HCT116 (cell line): ENCODE results near the gene TPK1. TPM values are rescaled to one million over a fixed set of nuclear protein-coding genes. Genes with fewer than 3 reads are reported as not detected.

Experiments
- ATAC-seq: fragments of 200-7000 bp; cut with Tn5 transposase; 2 replicates; pipeline ENCODE4 v1.9.1; 2020; ENCODE audit warnings: mild to moderate bottlenecking, moderate library complexity
- BruUV-seq: library from RNA; stranded (reverse); fragments of 400-500 nt; replicated peaks from 2 replicates; lab custom pipeline; 2021; lab: Mats Ljungman, UMichigan
- CTCF ChIA-PET: fragments of 300-600 bp; sonication (Branson Sonifier 250); formaldehyde crosslinking; loops from one replicate; lab custom pipeline; 2021; ENCODE audit warnings: antibody characterized with exemption; lab: Charles Lee
- POLR2A ChIA-PET: fragments of 300-600, 350-600 bp; sonication (Branson Sonifier 250); formaldehyde crosslinking; loops from one replicate; lab custom pipeline; 2021; ENCODE audit warnings: antibody characterized with exemption; lab: Charles Lee
- RAD21 ChIA-PET, 2 experiments: fragments of 300-600 bp; sonication (Branson Sonifier 250); formaldehyde crosslinking; loops; one replicate each; lab custom pipeline; 2023; ENCODE audit warnings: low total read pairs in 2 of 2; ENCODE audit not compliant: uncharacterized antibody in 2 of 2, unreplicated experiment in 2 of 2, low non-redundant PET in 1 of 2; lab: Charles Lee
- DNase-seq: peaks from one replicate; pipeline ENCODE4 v3.0.0-alpha.2; 2010; ENCODE audit warnings: low read depth, low spot score
- H2AFZ ChIP-seq: fragments of 200-600 bp; shearing (Covaris generic), sonication (generic); 2 replicates; pipeline ENCODE4 v1.6.1; 2017; ENCODE audit warnings: low read depth, mixed run types, mixed read lengths, antibody characterized with exemption, low read length; ENCODE audit not compliant: poor library complexity, severe bottlenecking
- H3K27ac ChIP-seq: 2 replicates; pipeline ENCODE4 v1.5.1; 2012; ENCODE audit warnings: low read depth, low read length
- H3K27me3 ChIP-seq: fragments of 200-600 bp; sonication (generic); 2 replicates; pipeline ENCODE4 v1.6.1; 2016; ENCODE audit warnings: mixed run types, low read length, mixed read lengths; ENCODE audit not compliant: insufficient read depth
- H3K36me3 ChIP-seq, 2 experiments: fragments of 200-500 bp in 1 of 2; fragments of 200-600 bp in 1 of 2; sonication (Bioruptor generic) in 1 of 2; sonication (generic) in 1 of 2; 2 replicates each; pipeline versions ENCODE4 v1.5.1 to v1.6.1; 2014 to 2016; ENCODE audit warnings: low read length in 2 of 2, inconsistent platforms in 1 of 2, mixed read lengths in 1 of 2, mixed run types in 1 of 2; ENCODE audit not compliant: insufficient read depth in 2 of 2, control insufficient read depth in 1 of 2
- H3K4me1 ChIP-seq, 2 experiments: fragments of 200-600 bp in 1 of 2; sonication (generic) in 1 of 2; 2 replicates each; pipeline versions ENCODE4 v1.5.1 to v1.6.1; 2012 to 2017; ENCODE audit warnings: low read length in 2 of 2, inconsistent platforms in 1 of 2, mild to moderate bottlenecking in 1 of 2, mixed read lengths in 1 of 2, mixed run types in 1 of 2, moderate library complexity in 1 of 2; ENCODE audit not compliant: insufficient read depth in 2 of 2, control insufficient read depth in 1 of 2
- H3K4me2 ChIP-seq: fragments of 200-600 bp; sonication (generic); 2 replicates; pipeline ENCODE4 v1.6.1; 2017; ENCODE audit warnings: mixed run types, low read length, mixed read lengths
- H3K4me3 ChIP-seq, 2 experiments: fragments of 200-600 bp in 1 of 2; sonication (generic) in 1 of 2; replicated peaks in 1 of 2; 2 replicates each; pipeline ENCODE4 v1.5.1; 2011 to 2016; ENCODE audit warnings: low read length in 2 of 2, control low read depth in 1 of 2, low read depth in 1 of 2, mild to moderate bottlenecking in 1 of 2, mixed read lengths in 1 of 2, mixed run types in 1 of 2
- H3K79me2 ChIP-seq: fragments of 200-600 bp; sonication (generic); 2 replicates; pipeline ENCODE4 v1.6.1; 2017; ENCODE audit warnings: mild to moderate bottlenecking, mixed run types, low read length, moderate library complexity, mixed read lengths; ENCODE audit not compliant: insufficient read depth
- H3K9ac ChIP-seq: fragments of 200-600 bp; sonication (generic); 2 replicates; pipeline ENCODE4 v1.6.1; 2016; ENCODE audit warnings: low read length, mixed read lengths
- H3K9me2 ChIP-seq: fragments of 200-600 bp; sonication (generic), shearing (Covaris generic); 2 replicates; pipeline ENCODE4 v1.6.1; 2017; ENCODE audit warnings: mixed run types, mild to moderate bottlenecking, moderate library complexity; ENCODE audit not compliant: insufficient read depth
- H3K9me3 ChIP-seq, 2 experiments: fragments of 200-500 bp in 1 of 2; fragments of 200-600 bp in 1 of 2; sonication (Bioruptor generic) in 1 of 2; sonication (generic) in 1 of 2; 2 replicates each; pipeline ENCODE4 v1.6.1; 2014 to 2017; ENCODE audit warnings: low read length in 2 of 2, mixed read lengths in 2 of 2, inconsistent platforms in 1 of 2, low read depth in 1 of 2, mild to moderate bottlenecking in 1 of 2, mixed run types in 1 of 2, moderate library complexity in 1 of 2; ENCODE audit not compliant: control insufficient read depth in 1 of 2, insufficient read depth in 1 of 2
- H4K20me1 ChIP-seq: fragments of 200-600 bp; sonication (generic), shearing (Covaris generic); 2 replicates; pipeline ENCODE4 v1.6.1; 2017; ENCODE audit warnings: mixed run types, mild to moderate bottlenecking, moderate library complexity; ENCODE audit not compliant: insufficient read depth
- CBX3 ChIP-seq: IDR thresholded peaks from 2 replicates; pipeline ENCODE4 v1.6.1; 2012; ENCODE audit warnings: low read depth
- EGR1 ChIP-seq: IDR thresholded peaks from 2 replicates; pipeline ENCODE4 v1.6.1; 2012; ENCODE audit warnings: low read depth
- ELF1 ChIP-seq: IDR thresholded peaks from 2 replicates; pipeline ENCODE4 v1.6.1; 2012; ENCODE audit warnings: low read depth, borderline replicate concordance
- EZH2 ChIP-seq: fragments of 200-600 bp; sonication (generic); IDR thresholded peaks from 2 replicates; pipeline ENCODE4 v1.6.1; 2017; ENCODE audit warnings: antibody characterized with exemption, mixed run types
- FOSL1 ChIP-seq: IDR thresholded peaks from 2 replicates; pipeline ENCODE4 v1.6.1; 2012; ENCODE audit warnings: low read depth
- POLR2AphosphoS5 ChIP-seq: IDR thresholded peaks from 2 replicates; pipeline ENCODE4 v1.6.1; 2011; ENCODE audit warnings: mild to moderate bottlenecking, low read depth, low read length, moderate library complexity
- RAD21 ChIP-seq: IDR thresholded peaks from 2 replicates; pipeline ENCODE4 v1.6.1; 2012; ENCODE audit warnings: low read depth, mild to moderate bottlenecking
- SIN3A ChIP-seq: IDR thresholded peaks from 2 replicates; pipeline ENCODE4 v1.6.1; 2012; ENCODE audit warnings: low read depth
- TCF7L2 ChIP-seq: IDR thresholded peaks from 2 replicates; pipeline ENCODE4 v1.7.0; 2011; ENCODE audit warnings: borderline replicate concordance, inconsistent platforms; ENCODE audit not compliant: insufficient read depth, insufficient read length; ENCODE audit errors: extremely low read depth
- YY1 ChIP-seq: IDR thresholded peaks from 2 replicates; pipeline ENCODE4 v1.6.1; 2011; ENCODE audit warnings: low read length, low read depth, moderate library complexity, mild to moderate bottlenecking; ENCODE audit not compliant: insufficient replicate concordance; ENCODE audit errors: extremely low read depth
- ZNF274 ChIP-seq: fragments of 200-500 bp; sonication (Bioruptor generic); IDR thresholded peaks from 2 replicates; pipeline ENCODE4 v1.6.1; 2014; ENCODE audit warnings: mild to moderate bottlenecking, low read depth, low read length, inconsistent platforms
- intact Hi-C: fragments of 100-400 bp; cut with micrococcal nuclease; formaldehyde crosslinking; loops from 2 replicates; pipeline ENCODE4 v1.10.0; 2022
- total RNA-seq: library from RNA; stranded (reverse); gene quantifications from one replicate; pipeline ENCODE4 v1.2.1, GENCODE V29; 2021; ENCODE audit not compliant: unreplicated experiment
- TF ChIP-seq, protein P1 (sequence below): IDR thresholded peaks from 2 replicates; pipeline ENCODE4 v1.6.1; 2012
- TF ChIP-seq, protein P2 (sequence below): IDR thresholded peaks from 2 replicates; pipeline ENCODE4 v1.6.1; 2012
- TF ChIP-seq, protein P3 (sequence below): IDR thresholded peaks from 2 replicates; pipeline ENCODE4 v1.6.1; 2012; ENCODE audit warnings: low read depth
- TF ChIP-seq, protein P4 (sequence below): IDR thresholded peaks from 2 replicates; pipeline ENCODE4 v1.6.1; 2011; ENCODE audit warnings: mild to moderate bottlenecking, low read length, moderate library complexity; ENCODE audit not compliant: insufficient replicate concordance; ENCODE audit errors: extremely low read depth

Gene TPK1
- total RNA-seq, 1 experiment from 2014 or later: 5.4 TPM

DNA sequence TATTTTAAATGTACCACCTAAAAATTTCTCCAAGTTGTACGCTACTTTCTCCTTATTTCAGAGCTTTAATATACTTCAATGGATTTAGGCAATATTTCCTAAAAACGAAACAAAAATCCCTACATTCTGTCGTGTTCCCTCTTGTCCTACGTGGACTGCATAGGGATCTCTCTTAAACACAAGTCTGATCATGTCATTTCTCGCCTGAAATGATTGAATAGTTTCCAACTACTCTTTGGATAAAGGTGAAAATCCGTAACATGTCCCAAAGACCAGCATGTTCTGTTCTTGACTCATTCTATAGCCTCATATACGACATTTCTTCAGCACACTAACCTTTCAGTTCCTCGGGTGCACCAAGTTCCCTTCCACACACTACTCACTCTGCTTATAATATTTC, 17.7 kb upstream of the TPK1 start:
- intact Hi-C loops: no loop called here
- RAD21 ChIA-PET: no interaction called here
- CTCF ChIA-PET: interaction anchor here (1.1 kb wide), 1 partner anchor 1237 kb away, joined by 4 read pairs; no protein-coding TSS in a partner anchor
- Histone ChIP-seq H3K4me1 (no peaks in the 10 kb centered on the region), H2AFZ (no peak overlapping the region), H3K27me3 (no peaks in the 10 kb centered on the region), H3K79me2 (no peaks in the 10 kb centered on the region), H3K4me2 (no peak overlapping the region), H3K4me3 (no peak overlapping the region), H3K36me3 (no peaks in the 10 kb centered on the region), H3K9me2 (no peaks in the 10 kb centered on the region), H3K9ac (no peak overlapping the region), H3K27ac (no peak overlapping the region), H3K9me3 (no peaks in the 10 kb centered on the region), H4K20me1 (no peaks in the 10 kb centered on the region)
- POLR2A ChIA-PET: no interaction called here
- BruUV-seq: no TSS peak
- DNase-seq (no peak), ATAC-seq (no peak)
- TF ChIP-seq SIN3A (no peak), ZNF274 (no peak), ELF1 (no peak), FOSL1 (no peak), POLR2AphosphoS5 (no peak), RAD21 (no peak), EZH2 (no peak)
- TF ChIP-seq, protein P1, sequence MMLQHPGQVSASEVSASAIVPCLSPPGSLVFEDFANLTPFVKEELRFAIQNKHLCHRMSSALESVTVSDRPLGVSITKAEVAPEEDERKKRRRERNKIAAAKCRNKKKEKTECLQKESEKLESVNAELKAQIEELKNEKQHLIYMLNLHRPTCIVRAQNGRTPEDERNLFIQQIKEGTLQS: no peak
- TF ChIP-seq, protein P2, sequence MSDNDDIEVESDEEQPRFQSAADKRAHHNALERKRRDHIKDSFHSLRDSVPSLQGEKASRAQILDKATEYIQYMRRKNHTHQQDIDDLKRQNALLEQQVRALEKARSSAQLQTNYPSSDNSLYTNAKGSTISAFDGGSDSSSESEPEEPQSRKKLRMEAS: no peak

DNA sequence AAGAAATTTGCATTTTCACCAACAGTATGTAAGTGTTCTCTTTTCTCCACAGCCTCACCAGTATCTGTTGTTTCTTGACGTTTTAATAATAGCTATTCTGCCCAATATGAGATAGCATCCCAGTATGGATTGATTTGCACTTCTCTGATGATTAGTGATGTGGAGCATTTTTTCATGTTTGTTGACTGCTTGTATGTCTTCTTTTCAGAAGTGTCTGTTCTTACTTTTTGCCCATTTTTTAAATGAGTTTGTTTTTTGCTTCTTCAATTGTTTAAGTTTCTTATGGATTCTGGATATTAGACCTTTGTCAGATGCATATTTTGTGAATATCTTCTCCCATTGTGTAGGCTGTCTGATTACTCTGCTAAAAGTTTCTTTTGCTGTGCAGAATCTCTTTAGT, 12.2 kb upstream of the TPK1 start:
- ATAC-seq: no peak
- intact Hi-C loops: no loop called here
- no peaks in the 10 kb centered on the region for H3K9me2 ChIP-seq
- no peak overlapping the region for H3K9ac ChIP-seq
- H3K27me3 ChIP-seq: no peaks in the 10 kb centered on the region
- ChIA-PET POLR2A (no interaction called here), RAD21 (no interaction called here), CTCF (no interaction called here)
- DNase-seq: no peak
- no TSS peak for BruUV-seq
- no peaks in the 10 kb centered on the region for H4K20me1 ChIP-seq
- H3K27ac ChIP-seq: no peak overlapping the region
- no peaks in the 10 kb centered on the region for H3K9me3 ChIP-seq
- H3K4me2 ChIP-seq: no peak overlapping the region
- H3K4me3 ChIP-seq: no peak overlapping the region
- no peaks in the 10 kb centered on the region for H3K36me3 ChIP-seq
- H3K4me1 ChIP-seq: no peaks in the 10 kb centered on the region
- no peak for TF ChIP-seq YY1
- TF ChIP-seq, protein P3, sequence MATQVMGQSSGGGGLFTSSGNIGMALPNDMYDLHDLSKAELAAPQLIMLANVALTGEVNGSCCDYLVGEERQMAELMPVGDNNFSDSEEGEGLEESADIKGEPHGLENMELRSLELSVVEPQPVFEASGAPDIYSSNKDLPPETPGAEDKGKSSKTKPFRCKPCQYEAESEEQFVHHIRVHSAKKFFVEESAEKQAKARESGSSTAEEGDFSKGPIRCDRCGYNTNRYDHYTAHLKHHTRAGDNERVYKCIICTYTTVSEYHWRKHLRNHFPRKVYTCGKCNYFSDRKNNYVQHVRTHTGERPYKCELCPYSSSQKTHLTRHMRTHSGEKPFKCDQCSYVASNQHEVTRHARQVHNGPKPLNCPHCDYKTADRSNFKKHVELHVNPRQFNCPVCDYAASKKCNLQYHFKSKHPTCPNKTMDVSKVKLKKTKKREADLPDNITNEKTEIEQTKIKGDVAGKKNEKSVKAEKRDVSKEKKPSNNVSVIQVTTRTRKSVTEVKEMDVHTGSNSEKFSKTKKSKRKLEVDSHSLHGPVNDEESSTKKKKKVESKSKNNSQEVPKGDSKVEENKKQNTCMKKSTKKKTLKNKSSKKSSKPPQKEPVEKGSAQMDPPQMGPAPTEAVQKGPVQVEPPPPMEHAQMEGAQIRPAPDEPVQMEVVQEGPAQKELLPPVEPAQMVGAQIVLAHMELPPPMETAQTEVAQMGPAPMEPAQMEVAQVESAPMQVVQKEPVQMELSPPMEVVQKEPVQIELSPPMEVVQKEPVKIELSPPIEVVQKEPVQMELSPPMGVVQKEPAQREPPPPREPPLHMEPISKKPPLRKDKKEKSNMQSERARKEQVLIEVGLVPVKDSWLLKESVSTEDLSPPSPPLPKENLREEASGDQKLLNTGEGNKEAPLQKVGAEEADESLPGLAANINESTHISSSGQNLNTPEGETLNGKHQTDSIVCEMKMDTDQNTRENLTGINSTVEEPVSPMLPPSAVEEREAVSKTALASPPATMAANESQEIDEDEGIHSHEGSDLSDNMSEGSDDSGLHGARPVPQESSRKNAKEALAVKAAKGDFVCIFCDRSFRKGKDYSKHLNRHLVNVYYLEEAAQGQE: no peak
- no peak for TF ChIP-seq POLR2AphosphoS5
- TF ChIP-seq, protein P2: no peak
- no peak for TF ChIP-seq CBX3
- no peak for TF ChIP-seq SIN3A
- TF ChIP-seq EGR1: no peak
- TF ChIP-seq, protein P4, sequence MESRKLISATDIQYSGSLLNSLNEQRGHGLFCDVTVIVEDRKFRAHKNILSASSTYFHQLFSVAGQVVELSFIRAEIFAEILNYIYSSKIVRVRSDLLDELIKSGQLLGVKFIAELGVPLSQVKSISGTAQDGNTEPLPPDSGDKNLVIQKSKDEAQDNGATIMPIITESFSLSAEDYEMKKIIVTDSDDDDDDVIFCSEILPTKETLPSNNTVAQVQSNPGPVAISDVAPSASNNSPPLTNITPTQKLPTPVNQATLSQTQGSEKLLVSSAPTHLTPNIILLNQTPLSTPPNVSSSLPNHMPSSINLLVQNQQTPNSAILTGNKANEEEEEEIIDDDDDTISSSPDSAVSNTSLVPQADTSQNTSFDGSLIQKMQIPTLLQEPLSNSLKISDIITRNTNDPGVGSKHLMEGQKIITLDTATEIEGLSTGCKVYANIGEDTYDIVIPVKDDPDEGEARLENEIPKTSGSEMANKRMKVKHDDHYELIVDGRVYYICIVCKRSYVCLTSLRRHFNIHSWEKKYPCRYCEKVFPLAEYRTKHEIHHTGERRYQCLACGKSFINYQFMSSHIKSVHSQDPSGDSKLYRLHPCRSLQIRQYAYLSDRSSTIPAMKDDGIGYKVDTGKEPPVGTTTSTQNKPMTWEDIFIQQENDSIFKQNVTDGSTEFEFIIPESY: no peak
- no peak for TF ChIP-seq TCF7L2
- H2AFZ ChIP-seq: no peak overlapping the region
- no peaks in the 10 kb centered on the region for H3K79me2 ChIP-seq
